ENCODE measurements around the gene NLRP14. TPM values are rescaled to one million over a fixed set of nuclear protein-coding genes. Genes with fewer than 3 reads are reported as not detected.

NLRP14 gene
- total and polyA plus RNA-seq, 2 of the 8 experiments (the other 6 are each of a cell fraction or from before 2014, with no cell fraction given) = 0.05 TPM; not detected in 1

GRCh38 chr11:7056828-7057513 lies 36.7 kb downstream of the NLRP14 start:
- FAIRE-seq = no peak
- POLR2A ChIA-PET (ENCODE audit: partially characterized antibody) = no interaction called here

More at GRCh38 chr11:7056828-7057513, 36.7 kb downstream of the NLRP14 start:
- no peaks in the 10 kb centered on the region for H4K20me1 ChIP-seq (replicated peaks in 1 of 2; ENCODE audit: control insufficient read depth in 1 of 2, insufficient read depth in 2 of 2, low read length in 2 of 2)
- H3K23me2 ChIP-seq (ENCODE audit: low read depth, low read length) = no peaks in the 10 kb centered on the region
- no peak overlapping the region for H2BK15ac ChIP-seq (ENCODE audit: low read length)
- no peak overlapping the region for H2BK12ac ChIP-seq (ENCODE audit: low read depth, low read length)
- H2AFZ ChIP-seq (ENCODE audit: low read length) = no peak overlapping the region
- no peak overlapping the region for H3K4me2 ChIP-seq (ENCODE audit: insufficient read depth in 1 of 2, low read depth in 2 of 2, low read length in 2 of 2)
- no peak overlapping the region for H2BK5ac ChIP-seq (ENCODE audit: low read depth, low read length)
- H2BK20ac ChIP-seq (ENCODE audit: low read length) = no peak overlapping the region
- no peaks in the 10 kb centered on the region for H3K79me2 ChIP-seq (ENCODE audit: control insufficient read depth in 1 of 2, insufficient read depth in 2 of 2, low read length in 2 of 2)
- H3K9me3 ChIP-seq (ENCODE audit: insufficient read depth in 2 of 2, low read depth in 1 of 2, low read length in 1 of 2) = no peaks in the 10 kb centered on the region
- CTCF ChIA-PET (ENCODE audit: partially characterized antibody) = no interaction called here
- H3K36me3 ChIP-seq (ENCODE audit: control insufficient read depth in 2 of 4, insufficient read depth in 4 of 4, low read length in 3 of 4) = no peaks in the 10 kb centered on the region
- H4K8ac ChIP-seq (ENCODE audit: extremely low read depth, insufficient read depth, low read length) = no peak overlapping the region
- H2AK5ac ChIP-seq (ENCODE audit: low read depth, low read length) = no peak overlapping the region
- H2BK120ac ChIP-seq (replicated peaks; ENCODE audit: low read depth, low read length) = no peak overlapping the region
- TF ChIP-seq KDM4A (IDR thresholded peaks at IDR 0.05; ENCODE audit: low read depth, low read length, severe bottlenecking) = no peak
- no peak for TF ChIP-seq HDAC2 (IDR thresholded peaks at IDR 0.05; ENCODE audit: borderline replicate concordance in 1 of 2, low read depth in 2 of 2, low read length in 2 of 2)
- no peak for TF ChIP-seq KDM1A (IDR thresholded peaks at IDR 0.05; ENCODE audit: borderline replicate concordance, low read length)
- TF ChIP-seq POLR2AphosphoS5 (IDR thresholded peaks at IDR 0.05; ENCODE audit: low read depth, low read length) = no peak
- TF ChIP-seq ATF2 (IDR thresholded peaks at IDR 0.05; ENCODE audit: low read length) = no peak
- TF ChIP-seq SAP30 (IDR thresholded peaks at IDR 0.05; ENCODE audit: insufficient read depth, insufficient replicate concordance, low read length) = no peak
- no peak for TF ChIP-seq NRF1 (IDR thresholded peaks at IDR 0.05; ENCODE audit: low read depth, low read length)
- no peak for TF ChIP-seq NANOG (IDR thresholded peaks at IDR 0.05; ENCODE audit: insufficient read depth, low read depth, low read length, poor library complexity, severe bottlenecking)
- no peak for TF ChIP-seq ATF3 (IDR thresholded peaks at IDR 0.05; ENCODE audit: insufficient read depth, low read depth, low read length)
- TF ChIP-seq CBX5 (IDR thresholded peaks at IDR 0.05; ENCODE audit: low read depth, low read length) = no peak
- H3K56ac ChIP-seq (replicated peaks; ENCODE audit: insufficient read length, low read depth, low read length) = no peak overlapping the region
- no peak overlapping the region for H3K23ac ChIP-seq (ENCODE audit: insufficient read length)
- H3K27ac ChIP-seq (ENCODE audit: low read depth, low read length) = no peak overlapping the region
- no peak overlapping the region for H3K4me3 ChIP-seq (ENCODE audit: extremely low read depth in 1 of 4, insufficient read depth in 2 of 4, low read depth in 3 of 4, low read length in 4 of 4)
- WGBS, 2 experiments (ENCODE audit: extremely low coverage in 1 of 2, insufficient coverage in 1 of 2, insufficient read length in 1 of 2, insufficient replicate concordance in 2 of 2, low coverage in 1 of 2, low lambda C conversion rate in 2 of 2, missing lambda C conversion rate in 1 of 2) = 94% methylated on average over 6 of the region's 6 CpGs; no CpG with 5 or more reads in 1 of the 2 experiments
- no peak overlapping the region for H3K18ac ChIP-seq (ENCODE audit: extremely low read depth, low read length)
- no peak overlapping the region for H4K5ac ChIP-seq (ENCODE audit: insufficient read length, low read depth, low read length)
- no peaks in the 10 kb centered on the region for H3K27me3 ChIP-seq (replicated peaks in 1 of 4; ENCODE audit: control insufficient read depth in 3 of 4, extremely low read depth in 1 of 4, insufficient read depth in 3 of 4, low read length in 3 of 4)
- no peak overlapping the region for H3K14ac ChIP-seq (ENCODE audit: insufficient read length)
- H3K79me1 ChIP-seq (ENCODE audit: low read depth, low read length) = no peaks in the 10 kb centered on the region
- no peak overlapping the region for H3K9ac ChIP-seq (replicated peaks in 1 of 4; ENCODE audit: extremely low read depth in 1 of 4, low read depth in 3 of 4, low read length in 3 of 4)
- DNase-seq (ENCODE audit: low read depth in 1 of 2, low spot score in 2 of 2) = no peak
- H4K91ac ChIP-seq (replicated peaks; ENCODE audit: insufficient read length, low read length) = no peak overlapping the region
- no peak overlapping the region for H3K4ac ChIP-seq (replicated peaks; ENCODE audit: insufficient read length, low read depth, low read length)
- no peaks in the 10 kb centered on the region for H3K4me1 ChIP-seq (replicated peaks in 1 of 4; ENCODE audit: control insufficient read depth in 3 of 4, insufficient read depth in 4 of 4, low read length in 3 of 4)
